ENCODE data around the gene ENOX1. TPM values are rescaled to one million over a fixed set of nuclear protein-coding genes. Genes with fewer than 3 reads are reported as not detected.
"Not testable (repeated sequence)": the region's sequence is repeated elsewhere in the genome, so short reads cannot be mapped to it uniquely, and the experiment has no call there.

Gene ENOX1
- total RNA-seq, 2 donors from 2014 or later: 0.78 to 4.3 TPM

DNA sequence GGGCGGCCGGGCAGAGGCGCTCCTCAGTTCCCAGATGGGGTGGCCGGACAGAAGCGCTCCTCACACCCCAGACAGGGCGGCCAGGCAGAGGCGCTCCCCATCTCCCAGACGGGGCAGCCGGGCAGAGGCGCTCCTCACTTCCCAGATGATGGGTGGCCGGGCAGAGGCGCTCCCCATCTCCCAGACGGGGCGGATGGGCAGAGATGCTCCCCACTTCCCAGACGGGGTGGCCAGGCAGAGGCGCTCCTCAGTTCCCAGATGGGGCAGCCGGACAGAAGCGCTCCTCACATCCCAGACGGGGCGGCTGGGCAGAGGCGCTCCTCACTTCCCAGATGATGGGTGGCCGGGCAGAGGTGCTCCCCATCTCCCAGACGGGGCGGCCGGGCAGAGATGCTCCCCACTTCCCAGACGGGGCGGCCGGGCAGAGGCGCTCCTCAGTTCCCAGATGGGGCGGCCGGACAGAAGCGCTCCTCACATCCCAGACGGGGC lies 370.8 kb downstream of the ENOX1 start:
- 82 to 91% methylated on average over 31 to 32 of the region's 33 CpGs for WGBS, 2 donors
- H3K27ac ChIP-seq; intact Hi-C loops (cut with DNase I); H3K27me3 ChIP-seq; DNase-seq; H3K4me3 ChIP-seq; H3K9me3 ChIP-seq; H3K4me1 ChIP-seq; H3K36me3 ChIP-seq (replicated peaks in 1 of 2; ENCODE audit: insufficient read depth in 1 of 2, low read depth in 2 of 2); ATAC-seq: not testable (repeated sequence)

GRCh38 chr13:43414111-43414510 lies 372.7 kb downstream of the ENOX1 start:
- no peak overlapping the region for H3K4me3 ChIP-seq
- H3K27me3 ChIP-seq: no peaks in the 10 kb centered on the region
- ATAC-seq (no peak), DNase-seq (no peak)
- intact Hi-C loops (cut with DNase I): no loop called here
- no peak for TF ChIP-seq POLR2A (IDR thresholded peaks at IDR 0.05)
- no peak for TF ChIP-seq CTCF (IDR thresholded peaks at IDR 0.05)
- H3K36me3 ChIP-seq (replicated peaks in 1 of 2; ENCODE audit: insufficient read depth in 1 of 2, low read depth in 2 of 2): no peaks in the 10 kb centered on the region
- no peaks in the 10 kb centered on the region for H3K9me3 ChIP-seq
- no peak overlapping the region for H3K27ac ChIP-seq
- no peaks in the 10 kb centered on the region for H3K4me1 ChIP-seq

- no peaks in the 10 kb centered on the region for H3K4me1 ChIP-seq
- DNase-seq: no peak
- H3K27ac ChIP-seq: no peak overlapping the region
- no peak for TF ChIP-seq POLR2A (IDR thresholded peaks at IDR 0.05)
- no peak for TF ChIP-seq CTCF (IDR thresholded peaks at IDR 0.05)
- no peak overlapping the region for H3K4me3 ChIP-seq
- 54 to 68% methylated on average over 9 of the region's 9 CpGs for WGBS, 2 donors
- no peak for ATAC-seq
- no peaks in the 10 kb centered on the region for H3K36me3 ChIP-seq (replicated peaks in 1 of 2; ENCODE audit: insufficient read depth in 1 of 2, low read depth in 2 of 2)
- H3K27me3 ChIP-seq: no peaks in the 10 kb centered on the region
- H3K9me3 ChIP-seq: no peaks in the 10 kb centered on the region
- intact Hi-C loops (cut with DNase I): no loop called here
These were observed 375.0 kb downstream of the ENOX1 start for GRCh38 chr13:43411741-43412140.

- Histone ChIP-seq H3K36me3 (replicated peaks in 1 of 2; ENCODE audit: insufficient read depth in 1 of 2, low read depth in 2 of 2) (no peaks in the 10 kb centered on the region), H3K4me1 (no peaks in the 10 kb centered on the region), H3K27me3 (no peaks in the 10 kb centered on the region), H3K27ac (no peak overlapping the region), H3K9me3 (no peaks in the 10 kb centered on the region), H3K4me3 (no peak overlapping the region)
- ATAC-seq (no peak), DNase-seq (no peak)
- WGBS, 2 donors: 59% methylated on average over 2 of the region's 2 CpGs
- TF ChIP-seq POLR2A (IDR thresholded peaks at IDR 0.05) (no peak), CTCF (IDR thresholded peaks at IDR 0.05) (no peak)
- intact Hi-C loops (cut with DNase I): no loop called here
These were observed 375.6 kb downstream of the ENOX1 start for GRCh38 chr13:43411211-43411610.

DNA sequence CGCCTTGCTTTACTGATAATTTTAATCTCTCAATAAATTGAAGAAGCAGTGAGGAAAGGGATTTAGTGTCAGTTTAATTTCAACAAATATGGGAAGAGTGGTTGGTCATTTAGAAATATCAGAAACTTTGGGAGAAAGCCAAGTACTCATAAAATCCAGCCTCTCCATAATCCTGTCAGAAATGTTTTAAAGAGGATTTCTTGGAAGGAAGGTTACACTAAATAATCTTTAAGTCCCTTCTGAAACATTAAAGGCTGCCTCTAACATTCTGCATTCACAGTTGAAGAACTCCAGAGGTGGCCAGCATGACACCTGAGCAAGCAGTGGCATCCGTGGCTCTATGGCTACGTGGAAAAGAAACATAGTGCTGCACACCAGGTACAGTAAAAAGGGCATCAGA lies 378.5 kb downstream of the ENOX1 start:
- Histone ChIP-seq H3K27me3 (no peaks in the 10 kb centered on the region), H3K36me3 (replicated peaks in 1 of 2; ENCODE audit: insufficient read depth in 1 of 2, low read depth in 2 of 2) (no peaks in the 10 kb centered on the region), H3K9me3 (no peaks in the 10 kb centered on the region), H3K27ac (no peak overlapping the region), H3K4me1 (no peaks in the 10 kb centered on the region), H3K4me3 (no peak overlapping the region)
- 86 to 88% methylated on average over 3 of the region's 3 CpGs for WGBS, 2 donors
- intact Hi-C loops (cut with DNase I): no loop called here
- ATAC-seq: no peak
- DNase-seq: no peak
- TF ChIP-seq CTCF (IDR thresholded peaks at IDR 0.05): no peak
- TF ChIP-seq POLR2A (IDR thresholded peaks at IDR 0.05): no peak
